ENCODE results near the gene KDM5A.

DNA sequence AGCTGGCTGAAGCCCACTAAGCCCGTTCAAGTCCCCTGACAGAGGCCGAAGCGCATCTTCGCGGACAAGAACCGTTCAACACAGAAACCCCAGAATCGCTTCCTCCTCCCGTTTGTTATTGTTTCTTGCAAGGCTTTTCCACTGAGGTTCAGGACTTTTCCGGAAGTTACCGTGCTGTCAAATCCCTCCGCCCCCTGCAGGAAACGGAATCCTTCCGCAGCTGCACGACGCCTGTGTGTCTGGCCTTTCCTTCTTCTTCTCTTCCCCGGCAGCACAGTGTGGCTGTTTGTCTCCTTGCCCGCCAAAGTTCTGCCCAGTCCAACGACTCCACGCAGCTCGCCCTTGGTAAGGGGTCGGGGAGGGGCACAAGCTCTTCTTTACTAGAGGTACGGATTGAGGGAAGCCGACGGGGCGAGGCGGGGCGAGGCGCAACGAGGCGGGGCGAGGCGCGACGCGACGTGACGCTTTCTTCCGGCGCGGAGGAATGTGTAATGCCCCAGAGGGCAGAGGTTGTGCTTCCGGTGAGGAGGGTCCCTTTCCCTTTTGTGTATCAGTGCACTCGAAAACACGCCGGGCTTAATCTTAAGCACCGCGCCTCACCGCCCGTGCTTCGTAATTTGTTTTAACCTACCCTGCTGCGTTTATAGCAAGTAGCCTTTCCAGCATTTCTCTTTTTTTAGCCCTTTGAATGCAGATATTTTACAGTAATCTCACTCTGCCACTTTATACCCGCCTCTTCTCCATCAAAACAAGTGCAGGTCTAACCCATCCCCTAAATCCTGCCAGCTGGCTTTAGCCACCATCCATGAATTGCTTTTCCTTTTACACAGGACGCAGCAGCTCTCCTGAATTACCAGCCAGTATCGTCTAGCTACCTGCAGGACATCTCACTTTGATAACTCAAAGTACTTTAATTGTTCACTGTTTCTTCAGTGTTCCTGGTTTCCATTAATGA lies at the start of gene KDM5A:
- TF ChIP-seq CTCF (IDR thresholded peaks at IDR 0.05) (no peak), POLR2A (IDR thresholded peaks at IDR 0.05) (no peak)
